ENCODE results near the gene PSG6.
"Not testable (repeated sequence)": the region's sequence is repeated elsewhere in the genome, so short reads cannot be mapped to it uniquely, and the experiment has no call there.

PSG6 gene

DNA sequence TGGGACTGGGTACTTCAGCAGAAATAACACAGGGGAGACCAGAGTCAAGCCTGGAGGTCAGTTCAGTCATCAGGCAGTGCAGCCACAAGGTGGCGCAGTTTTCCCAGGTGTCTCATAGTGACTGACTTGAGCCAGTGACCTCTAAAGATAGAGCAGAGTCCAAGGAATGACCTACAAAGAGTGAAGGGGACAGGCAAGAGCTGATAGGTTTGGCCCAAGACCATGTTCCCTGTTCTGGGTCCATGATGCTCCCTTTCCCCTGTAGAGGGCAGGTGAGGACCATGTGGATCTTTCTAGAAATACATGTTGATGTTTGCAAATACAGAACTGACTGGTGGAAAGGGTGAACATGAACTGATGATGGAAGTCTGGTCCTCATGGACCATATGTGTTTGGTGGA is 12.5 kb upstream of the PSG6 start:
- H3K9me3 ChIP-seq; H3K4me1 ChIP-seq (ENCODE audit: control insufficient read depth in 1 of 2, insufficient read depth in 1 of 2, low read depth in 1 of 2, low read length in 1 of 2); H3K36me3 ChIP-seq; H3K27me3 ChIP-seq; H3K4me3 ChIP-seq (ENCODE audit: low read depth in 1 of 2, low read length in 1 of 2); H3K27ac ChIP-seq: not testable (repeated sequence)

DNA sequence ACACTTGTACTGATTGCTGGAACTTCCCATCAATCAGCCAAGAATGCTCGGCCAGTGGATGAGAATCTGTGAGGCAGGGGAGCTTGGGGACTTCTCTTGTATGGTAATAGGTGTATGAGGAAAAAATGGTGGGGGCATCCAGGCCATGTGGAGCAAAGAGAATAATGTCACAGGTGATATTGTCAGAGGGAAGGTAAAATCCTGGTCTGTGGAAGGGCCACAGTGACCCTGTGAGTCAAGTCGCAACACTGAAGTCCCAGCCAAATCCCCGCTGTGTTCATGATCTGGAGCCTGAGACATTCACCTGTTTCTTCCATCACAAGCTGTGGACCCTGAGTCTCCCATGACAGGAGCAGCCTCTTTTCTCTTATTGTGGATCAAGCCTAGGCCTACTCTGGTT is 11.2 kb upstream of the PSG6 start:
- H3K36me3 ChIP-seq: no peaks in the 10 kb centered on the region
- no peak overlapping the region for H3K27ac ChIP-seq
- TF ChIP-seq, protein P1, sequence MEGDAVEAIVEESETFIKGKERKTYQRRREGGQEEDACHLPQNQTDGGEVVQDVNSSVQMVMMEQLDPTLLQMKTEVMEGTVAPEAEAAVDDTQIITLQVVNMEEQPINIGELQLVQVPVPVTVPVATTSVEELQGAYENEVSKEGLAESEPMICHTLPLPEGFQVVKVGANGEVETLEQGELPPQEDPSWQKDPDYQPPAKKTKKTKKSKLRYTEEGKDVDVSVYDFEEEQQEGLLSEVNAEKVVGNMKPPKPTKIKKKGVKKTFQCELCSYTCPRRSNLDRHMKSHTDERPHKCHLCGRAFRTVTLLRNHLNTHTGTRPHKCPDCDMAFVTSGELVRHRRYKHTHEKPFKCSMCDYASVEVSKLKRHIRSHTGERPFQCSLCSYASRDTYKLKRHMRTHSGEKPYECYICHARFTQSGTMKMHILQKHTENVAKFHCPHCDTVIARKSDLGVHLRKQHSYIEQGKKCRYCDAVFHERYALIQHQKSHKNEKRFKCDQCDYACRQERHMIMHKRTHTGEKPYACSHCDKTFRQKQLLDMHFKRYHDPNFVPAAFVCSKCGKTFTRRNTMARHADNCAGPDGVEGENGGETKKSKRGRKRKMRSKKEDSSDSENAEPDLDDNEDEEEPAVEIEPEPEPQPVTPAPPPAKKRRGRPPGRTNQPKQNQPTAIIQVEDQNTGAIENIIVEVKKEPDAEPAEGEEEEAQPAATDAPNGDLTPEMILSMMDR (IDR thresholded peaks at IDR 0.05): no peak

DNA sequence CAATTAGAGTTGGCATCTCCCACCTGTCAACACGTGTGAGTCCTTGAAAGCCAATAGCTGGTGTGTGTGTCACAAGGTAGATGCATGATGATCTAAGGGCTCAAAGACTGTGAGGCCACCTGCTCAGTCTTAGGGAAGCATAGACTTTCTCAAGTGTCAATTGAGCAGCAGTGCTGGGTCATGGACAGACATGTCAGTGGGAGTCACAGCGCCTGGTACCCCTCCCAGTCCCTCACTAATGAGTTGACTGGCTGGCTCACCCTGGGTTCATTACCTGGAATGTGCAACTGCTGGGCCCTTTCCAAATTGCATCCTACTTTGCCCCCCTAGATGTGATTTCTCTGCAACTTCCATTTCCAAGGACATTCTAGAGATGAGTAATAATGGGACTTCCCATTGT is 9.1 kb upstream of the PSG6 start:
- TF ChIP-seq, protein P1 (IDR thresholded peaks at IDR 0.05): no peak
- H3K4me3 ChIP-seq (ENCODE audit: low read depth in 1 of 2, low read length in 1 of 2): no peak overlapping the region

More for the DNA sequence above, 11.2 kb upstream of the PSG6 start:
- Histone ChIP-seq H3K4me3 (ENCODE audit: low read depth in 1 of 2, low read length in 1 of 2) (no peak overlapping the region), H3K27me3 (no peaks in the 10 kb centered on the region), H3K4me1 (ENCODE audit: control insufficient read depth in 1 of 2, insufficient read depth in 1 of 2, low read depth in 1 of 2, low read length in 1 of 2) (no peaks in the 10 kb centered on the region), H3K9me3 (no peaks in the 10 kb centered on the region)

DNA sequence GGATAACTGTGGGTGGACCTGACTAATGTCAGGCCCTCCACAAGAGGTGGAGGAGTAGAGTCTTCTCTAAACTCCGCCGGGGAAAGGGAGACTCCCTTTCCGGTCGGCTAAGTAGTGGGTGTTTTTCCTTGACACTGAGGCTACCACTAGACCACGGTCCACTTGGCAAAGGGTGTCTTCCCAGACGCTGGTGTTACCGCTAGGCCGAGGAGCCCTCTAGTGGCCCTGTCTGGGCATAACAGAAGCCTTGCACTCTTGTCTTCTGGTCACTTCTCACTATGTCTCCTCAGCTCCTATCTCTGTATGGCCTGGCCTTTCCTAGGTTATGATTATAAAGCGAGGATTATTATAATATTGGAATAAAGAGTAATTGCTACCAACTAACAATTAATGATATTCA is 5.4 kb upstream of the PSG6 start:
- not testable (repeated sequence) for H3K4me3 ChIP-seq (ENCODE audit: low read depth in 1 of 2, low read length in 1 of 2); H3K4me1 ChIP-seq (ENCODE audit: control insufficient read depth in 1 of 2, insufficient read depth in 1 of 2, low read depth in 1 of 2, low read length in 1 of 2); H3K36me3 ChIP-seq; H3K9me3 ChIP-seq; H3K27me3 ChIP-seq; H3K27ac ChIP-seq

More for the DNA sequence above, 9.1 kb upstream of the PSG6 start:
- Histone ChIP-seq H3K36me3 (no peaks in the 10 kb centered on the region), H3K27me3 (no peaks in the 10 kb centered on the region), H3K9me3 (no peaks in the 10 kb centered on the region), H3K4me1 (ENCODE audit: control insufficient read depth in 1 of 2, insufficient read depth in 1 of 2, low read depth in 1 of 2, low read length in 1 of 2) (no peaks in the 10 kb centered on the region), H3K27ac (no peak overlapping the region)

DNA sequence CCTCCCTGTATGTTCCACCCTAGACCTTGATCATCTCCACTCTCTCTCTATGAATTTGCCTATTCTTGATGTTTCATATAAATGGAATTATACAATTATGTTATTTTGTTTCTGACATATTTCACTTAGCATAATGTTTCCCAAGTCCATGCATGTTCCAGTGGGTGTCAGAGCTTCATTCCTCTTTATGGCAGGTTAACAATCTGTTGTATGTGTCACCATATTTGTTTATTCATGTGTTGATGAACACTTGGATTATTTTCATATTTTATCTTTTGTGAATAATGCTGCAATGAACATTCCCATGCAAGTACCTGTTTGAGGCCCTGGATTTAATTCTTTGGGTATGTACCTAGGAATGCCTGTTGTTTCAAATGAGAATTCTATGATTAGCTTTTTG is 3.3 kb upstream of the PSG6 start:
- not testable (repeated sequence) for H3K4me3 ChIP-seq (ENCODE audit: low read depth in 1 of 2, low read length in 1 of 2); H3K4me1 ChIP-seq (ENCODE audit: control insufficient read depth in 1 of 2, insufficient read depth in 1 of 2, low read depth in 1 of 2, low read length in 1 of 2); H3K9me3 ChIP-seq

DNA sequence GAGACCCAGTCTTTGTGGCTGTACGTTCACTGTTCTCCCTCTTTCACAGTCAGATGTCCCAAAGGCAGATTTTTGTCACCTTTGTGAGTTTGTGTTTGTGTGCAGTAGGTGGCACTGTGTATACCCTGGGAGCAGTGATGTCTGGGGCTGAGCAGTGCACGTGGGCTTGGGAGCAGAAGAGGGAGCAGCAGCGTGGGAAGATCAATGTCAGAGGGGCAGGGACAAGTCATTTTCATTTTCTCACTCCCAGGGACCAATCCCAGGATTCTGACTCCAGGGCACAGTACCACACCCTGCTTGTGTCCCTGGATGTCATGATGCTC is 2.0 kb upstream of the PSG6 start:
- TF ChIP-seq, protein P1 (IDR thresholded peaks at IDR 0.05): no peak
- Histone ChIP-seq H3K36me3 (no peaks in the 10 kb centered on the region), H3K9me3 (no peaks in the 10 kb centered on the region), H3K27me3 (no peaks in the 10 kb centered on the region), H3K4me1 (ENCODE audit: control insufficient read depth in 1 of 2, insufficient read depth in 1 of 2, low read depth in 1 of 2, low read length in 1 of 2) (no peaks in the 10 kb centered on the region), H3K27ac (no peak overlapping the region), H3K4me3 (ENCODE audit: low read depth in 1 of 2, low read length in 1 of 2) (no peak overlapping the region)

More for the DNA sequence above, 3.3 kb upstream of the PSG6 start:
- H3K27ac ChIP-seq, H3K27me3 ChIP-seq, H3K36me3 ChIP-seq: not testable (repeated sequence)

DNA sequence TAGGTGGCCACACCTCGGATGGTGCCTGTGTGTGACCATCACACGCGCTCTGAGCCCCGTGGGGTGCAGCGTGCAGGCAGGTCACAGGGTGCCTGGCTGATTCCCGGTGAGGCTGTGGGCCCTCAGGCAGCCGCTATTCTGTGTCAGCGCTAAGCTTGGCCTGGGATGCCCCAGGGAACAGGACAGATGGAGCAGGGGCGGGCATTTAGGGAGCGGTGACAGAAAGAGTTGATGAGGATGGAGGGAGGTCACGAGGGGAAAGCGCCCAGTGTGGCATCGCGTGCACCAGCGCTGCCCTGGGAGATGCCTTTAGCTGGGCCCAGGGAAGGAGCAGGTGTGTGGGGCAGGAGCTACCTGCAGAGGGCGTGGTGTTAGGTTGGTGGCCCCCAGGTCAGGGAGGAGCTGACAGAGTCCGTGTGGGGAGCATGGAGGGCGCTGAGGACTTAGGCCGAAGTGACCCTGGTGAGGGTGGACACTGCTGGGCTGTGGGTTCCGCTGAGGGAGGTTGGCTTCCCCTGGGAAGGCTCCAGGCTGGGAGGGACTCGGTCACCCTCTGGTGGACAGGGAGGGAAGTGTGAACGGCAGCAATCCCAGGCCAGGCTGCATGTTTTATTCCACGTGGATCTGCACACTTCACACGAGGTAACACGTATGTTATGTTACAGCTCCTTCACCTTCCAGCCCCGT is 1.5 kb upstream of the PSG6 start:
- H3K27me3 ChIP-seq; H3K4me1 ChIP-seq (ENCODE audit: control insufficient read depth in 1 of 2, insufficient read depth in 1 of 2, low read depth in 1 of 2, low read length in 1 of 2); H3K36me3 ChIP-seq; H3K27ac ChIP-seq; H3K4me3 ChIP-seq (ENCODE audit: low read depth in 1 of 2, low read length in 1 of 2); H3K9me3 ChIP-seq: not testable (repeated sequence)

DNA sequence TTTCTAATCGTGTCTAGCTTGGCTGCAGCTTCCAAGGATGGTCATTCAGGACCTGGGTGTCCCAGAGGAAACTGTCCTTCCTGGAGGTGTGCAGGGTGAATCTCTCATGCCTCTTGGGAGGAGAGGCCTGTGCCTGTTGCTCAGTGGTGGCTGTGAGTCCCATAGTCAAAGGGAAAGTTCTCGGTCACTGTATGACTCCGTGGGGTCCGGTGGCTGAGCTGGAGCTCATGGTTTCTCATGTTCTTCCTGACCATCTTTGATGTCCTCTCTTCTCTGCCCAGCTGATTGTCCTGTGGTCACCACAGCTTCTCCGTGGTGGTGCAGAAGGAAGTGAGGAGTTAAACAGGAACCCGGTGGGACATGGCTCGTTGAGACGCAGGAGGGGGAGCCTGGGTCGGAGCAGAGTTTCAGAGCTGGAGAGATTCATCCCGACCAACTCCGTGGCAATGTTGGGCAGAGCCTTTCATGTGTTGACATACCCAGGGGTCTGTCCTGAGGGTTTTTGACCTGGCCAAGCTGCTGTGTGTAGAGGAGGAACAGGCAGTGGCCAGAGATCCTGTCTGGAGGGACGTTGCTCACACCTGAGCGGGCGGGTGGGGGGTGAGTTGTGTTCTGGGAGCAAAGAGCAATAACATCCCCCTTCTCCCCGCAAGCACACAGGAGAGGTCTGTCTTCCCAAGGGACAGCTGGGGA is 829 bp upstream of the PSG6 start:
- not testable (repeated sequence) for H3K36me3 ChIP-seq; H3K4me1 ChIP-seq (ENCODE audit: control insufficient read depth in 1 of 2, insufficient read depth in 1 of 2, low read depth in 1 of 2, low read length in 1 of 2); H3K27ac ChIP-seq; H3K9me3 ChIP-seq; H3K27me3 ChIP-seq; H3K4me3 ChIP-seq (ENCODE audit: low read depth in 1 of 2, low read length in 1 of 2)

DNA sequence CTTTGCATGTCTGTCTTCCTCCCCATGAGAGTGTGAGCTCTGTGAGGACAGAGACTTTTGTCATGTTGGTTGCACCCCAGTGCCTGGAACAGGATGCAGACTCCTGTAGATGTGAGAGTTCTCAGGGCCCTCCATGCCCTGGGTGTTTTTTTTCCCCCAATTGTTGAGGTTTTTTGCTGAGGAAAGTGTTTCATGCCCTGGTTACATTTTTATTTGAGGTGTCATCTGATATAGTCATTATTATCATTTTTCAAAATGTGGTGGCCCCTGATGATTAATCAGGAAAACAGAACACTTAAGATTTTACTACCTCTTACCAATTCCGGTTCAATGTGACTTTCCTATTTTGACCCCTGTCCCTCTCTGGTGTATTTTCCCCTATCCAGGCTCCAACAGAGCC is 763 bp downstream of the PSG6 start:
- H3K9me3 ChIP-seq; H3K4me3 ChIP-seq (ENCODE audit: low read depth in 1 of 2, low read length in 1 of 2); H3K27me3 ChIP-seq; H3K36me3 ChIP-seq; H3K4me1 ChIP-seq (ENCODE audit: control insufficient read depth in 1 of 2, insufficient read depth in 1 of 2, low read depth in 1 of 2, low read length in 1 of 2); H3K27ac ChIP-seq: not testable (repeated sequence)

DNA sequence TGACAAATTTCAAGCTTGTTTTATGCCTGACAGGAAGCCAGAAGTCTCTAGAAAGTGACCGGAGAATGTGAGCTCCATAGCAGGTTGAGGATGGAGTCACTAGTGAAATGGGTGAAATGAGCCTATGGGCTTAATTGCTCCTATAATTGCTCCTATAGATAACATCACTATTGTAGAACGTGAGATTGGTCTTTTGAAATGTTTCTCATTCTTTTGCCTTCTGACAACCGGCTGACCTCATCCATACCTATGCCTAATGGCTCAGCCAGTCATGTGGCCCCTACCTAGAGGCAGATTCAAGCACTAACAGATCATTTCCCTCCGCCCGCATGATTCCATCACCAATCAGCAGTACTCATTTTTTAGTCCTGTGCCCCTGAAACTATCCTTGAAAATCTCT is 4.2 kb downstream of the PSG6 start:
- not testable (repeated sequence) for H3K4me1 ChIP-seq (ENCODE audit: control insufficient read depth in 1 of 2, insufficient read depth in 1 of 2, low read depth in 1 of 2, low read length in 1 of 2); H3K36me3 ChIP-seq; H3K27me3 ChIP-seq; H3K4me3 ChIP-seq (ENCODE audit: low read depth in 1 of 2, low read length in 1 of 2); H3K27ac ChIP-seq; H3K9me3 ChIP-seq

DNA sequence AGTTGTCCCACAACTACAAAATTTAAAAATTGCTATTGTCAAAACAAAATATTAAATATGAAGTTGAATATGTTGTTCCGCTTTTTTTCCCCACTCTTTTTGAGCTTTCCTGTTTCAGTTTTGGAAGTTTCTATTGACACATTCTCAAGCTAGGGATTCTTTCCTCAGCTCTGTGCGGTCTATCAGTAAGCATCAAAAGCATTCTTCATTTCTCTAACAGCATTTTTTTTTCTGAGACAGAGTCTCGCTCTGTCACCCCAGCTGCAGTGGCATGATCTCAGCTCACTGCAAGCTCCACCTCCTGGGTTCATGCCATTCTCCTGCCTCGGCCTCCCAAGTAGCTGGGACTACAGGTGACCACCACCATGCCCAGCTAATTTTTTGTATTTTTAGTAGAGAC is 4.8 kb downstream of the PSG6 start:
- not testable (repeated sequence) for H3K4me1 ChIP-seq (ENCODE audit: control insufficient read depth in 1 of 2, insufficient read depth in 1 of 2, low read depth in 1 of 2, low read length in 1 of 2); H3K4me3 ChIP-seq (ENCODE audit: low read depth in 1 of 2, low read length in 1 of 2); H3K9me3 ChIP-seq; H3K27me3 ChIP-seq; H3K36me3 ChIP-seq; H3K27ac ChIP-seq

All from neutrophil (primary cell).